Astrocyte (in vitro differentiated cells and primary cell): Measurements from ENCODE around the gene SOX2. TPM values are rescaled to one million over a fixed set of nuclear protein-coding genes. Genes with fewer than 3 reads are reported as not detected.

Experiments
- DNase-seq: peaks from one replicate; pipeline ENCODE4 v3.0.0-alpha.2; 2010; ENCODE audit warnings: low read depth
- FAIRE-seq: peaks from 2 replicates; lab custom pipeline; 2011; peaks lifted over from hg19 to GRCh38; lab: Jason Lieb, UNC
- H2AFZ ChIP-seq: 2 replicates; pipeline ENCODE4 v1.6.0; 2012; ENCODE audit warnings: low read depth, low read length, inconsistent platforms
- H3K27ac ChIP-seq: 2 replicates; pipeline ENCODE4 v1.5.1; 2011; ENCODE audit warnings: low read depth, low read length, inconsistent platforms
- H3K27me3 ChIP-seq: 2 replicates; pipeline ENCODE4 v1.6.0; 2011; ENCODE audit warnings: low read length, inconsistent platforms; ENCODE audit not compliant: insufficient read depth
- H3K36me3 ChIP-seq: 2 replicates; pipeline ENCODE4 v1.5.1; 2011; ENCODE audit warnings: low read length, inconsistent platforms; ENCODE audit not compliant: insufficient read depth
- H3K4me1 ChIP-seq: 2 replicates; pipeline ENCODE4 v1.5.1; 2011; ENCODE audit warnings: low read length, inconsistent platforms; ENCODE audit not compliant: insufficient read depth
- H3K4me2 ChIP-seq: 2 replicates; pipeline ENCODE4 v1.6.0; 2012; ENCODE audit warnings: low read length, inconsistent platforms
- H3K4me3 ChIP-seq: 2 replicates; pipeline ENCODE4 v1.5.1; 2011; ENCODE audit warnings: low read depth, mild to moderate bottlenecking, low read length, inconsistent platforms; ENCODE audit not compliant: insufficient read depth
- H3K79me2 ChIP-seq: 2 replicates; pipeline ENCODE4 v1.6.0; 2012; ENCODE audit warnings: mild to moderate bottlenecking, low read length, inconsistent platforms; ENCODE audit not compliant: insufficient read depth
- H3K9ac ChIP-seq: 2 replicates; pipeline ENCODE4 v1.6.0; 2012; ENCODE audit warnings: mild to moderate bottlenecking, low read length, inconsistent platforms
- H3K9me3 ChIP-seq: 2 replicates; pipeline ENCODE4 v1.5.1; 2012; ENCODE audit warnings: low read depth, mild to moderate bottlenecking, low read length, inconsistent platforms; ENCODE audit not compliant: insufficient read depth
- H4K20me1 ChIP-seq: 2 replicates; pipeline ENCODE4 v1.6.0; 2012; ENCODE audit warnings: low read length, inconsistent platforms; ENCODE audit not compliant: insufficient read depth
- H3K27ac Mint-ChIP-seq: one replicate; pipeline ENCODE4 v1.8.0; 2021; ENCODE audit warnings: mild to moderate bottlenecking, mixed read lengths; ENCODE audit not compliant: unreplicated experiment
- H3K27me3 Mint-ChIP-seq: one replicate; pipeline ENCODE4 v1.8.0; 2021; ENCODE audit warnings: low read depth, mixed read lengths; ENCODE audit not compliant: unreplicated experiment
- H3K36me3 Mint-ChIP-seq: one replicate; pipeline ENCODE4 v1.8.0; 2021; ENCODE audit warnings: low read depth, mixed read lengths; ENCODE audit not compliant: unreplicated experiment
- H3K4me1 Mint-ChIP-seq: one replicate; pipeline ENCODE4 v1.8.0; 2021; ENCODE audit warnings: low read depth, mixed read lengths; ENCODE audit not compliant: unreplicated experiment
- H3K4me3 Mint-ChIP-seq: one replicate; pipeline ENCODE4 v1.8.0; 2021; ENCODE audit warnings: mild to moderate bottlenecking, moderate library complexity, mixed read lengths; ENCODE audit not compliant: unreplicated experiment
- H3K9me3 Mint-ChIP-seq: one replicate; pipeline ENCODE4 v1.8.0; 2021; ENCODE audit warnings: mild to moderate bottlenecking, mixed read lengths; ENCODE audit not compliant: unreplicated experiment
- EZH2 ChIP-seq: IDR thresholded peaks from 2 replicates; pipeline ENCODE4 v1.6.1; 2012; ENCODE audit warnings: mild to moderate bottlenecking, low read length, inconsistent platforms; ENCODE audit not compliant: insufficient read depth
- total RNA-seq: library from RNA; stranded (reverse); gene quantifications from 2 replicates; pipeline ENCODE4 v1.2.1, GENCODE V29; 2021
- TF ChIP-seq, protein P1 (sequence below): IDR thresholded peaks from 2 replicates; pipeline ENCODE4 v1.5.1; 2011; ENCODE audit warnings: low read depth, mild to moderate bottlenecking, inconsistent platforms, low read length, moderate library complexity; ENCODE audit not compliant: insufficient read depth

SOX2 gene
- total RNA-seq, 1 donor from 2014 or later = 6.5 TPM

DNA sequence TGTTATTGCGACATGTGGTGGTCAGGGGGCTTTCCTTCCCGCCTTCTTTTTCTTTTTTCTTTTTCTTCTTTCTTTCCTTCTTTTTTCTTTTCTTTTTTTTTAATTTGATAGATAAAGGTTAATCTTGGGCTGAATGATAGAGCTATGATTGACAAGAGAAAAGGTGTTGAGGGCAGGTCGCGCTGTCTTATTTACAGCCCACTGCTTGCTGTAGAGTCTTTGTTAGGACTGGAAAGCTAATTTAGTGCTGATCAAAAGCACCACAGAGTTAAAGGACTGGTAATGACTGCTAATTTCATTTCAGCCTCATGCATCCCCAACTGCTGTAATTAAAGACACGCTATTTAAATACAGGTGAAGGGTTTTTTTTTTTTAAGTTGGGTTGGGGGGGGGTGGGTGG, 10.6 kb upstream of the SOX2 start:
- Histone ChIP-seq H3K4me3 (peak overlapping the region; percentile 53), H3K9me3 (no peaks in the 10 kb centered on the region), H3K36me3 (no peaks in the 10 kb centered on the region), H3K27ac (no peak overlapping the region), H4K20me1 (no peaks in the 10 kb centered on the region), H3K27me3 (peaks cover 50% of the 10 kb centered on the region), H2AFZ (no peak overlapping the region), H3K4me2 (peak overlapping the region; percentile 90), H3K79me2 (no peaks in the 10 kb centered on the region), H3K9ac (no peak overlapping the region), H3K4me1 (peaks cover 15% of the 10 kb centered on the region)
- peaks cover 46% of the 10 kb centered on the region for H3K27me3 Mint-ChIP-seq
- H3K36me3 Mint-ChIP-seq = no peaks in the 10 kb centered on the region
- TF ChIP-seq, protein P1, sequence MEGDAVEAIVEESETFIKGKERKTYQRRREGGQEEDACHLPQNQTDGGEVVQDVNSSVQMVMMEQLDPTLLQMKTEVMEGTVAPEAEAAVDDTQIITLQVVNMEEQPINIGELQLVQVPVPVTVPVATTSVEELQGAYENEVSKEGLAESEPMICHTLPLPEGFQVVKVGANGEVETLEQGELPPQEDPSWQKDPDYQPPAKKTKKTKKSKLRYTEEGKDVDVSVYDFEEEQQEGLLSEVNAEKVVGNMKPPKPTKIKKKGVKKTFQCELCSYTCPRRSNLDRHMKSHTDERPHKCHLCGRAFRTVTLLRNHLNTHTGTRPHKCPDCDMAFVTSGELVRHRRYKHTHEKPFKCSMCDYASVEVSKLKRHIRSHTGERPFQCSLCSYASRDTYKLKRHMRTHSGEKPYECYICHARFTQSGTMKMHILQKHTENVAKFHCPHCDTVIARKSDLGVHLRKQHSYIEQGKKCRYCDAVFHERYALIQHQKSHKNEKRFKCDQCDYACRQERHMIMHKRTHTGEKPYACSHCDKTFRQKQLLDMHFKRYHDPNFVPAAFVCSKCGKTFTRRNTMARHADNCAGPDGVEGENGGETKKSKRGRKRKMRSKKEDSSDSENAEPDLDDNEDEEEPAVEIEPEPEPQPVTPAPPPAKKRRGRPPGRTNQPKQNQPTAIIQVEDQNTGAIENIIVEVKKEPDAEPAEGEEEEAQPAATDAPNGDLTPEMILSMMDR = no peak
- no peak for TF ChIP-seq EZH2
- H3K9me3 Mint-ChIP-seq = peaks cover 10% of the 10 kb centered on the region
- FAIRE-seq (no peak), DNase-seq (no peak)
- no peak overlapping the region for H3K4me3 Mint-ChIP-seq
- peak overlapping the region; percentile 22 for H3K27ac Mint-ChIP-seq
- H3K4me1 Mint-ChIP-seq = peaks cover 10% of the 10 kb centered on the region

DNA sequence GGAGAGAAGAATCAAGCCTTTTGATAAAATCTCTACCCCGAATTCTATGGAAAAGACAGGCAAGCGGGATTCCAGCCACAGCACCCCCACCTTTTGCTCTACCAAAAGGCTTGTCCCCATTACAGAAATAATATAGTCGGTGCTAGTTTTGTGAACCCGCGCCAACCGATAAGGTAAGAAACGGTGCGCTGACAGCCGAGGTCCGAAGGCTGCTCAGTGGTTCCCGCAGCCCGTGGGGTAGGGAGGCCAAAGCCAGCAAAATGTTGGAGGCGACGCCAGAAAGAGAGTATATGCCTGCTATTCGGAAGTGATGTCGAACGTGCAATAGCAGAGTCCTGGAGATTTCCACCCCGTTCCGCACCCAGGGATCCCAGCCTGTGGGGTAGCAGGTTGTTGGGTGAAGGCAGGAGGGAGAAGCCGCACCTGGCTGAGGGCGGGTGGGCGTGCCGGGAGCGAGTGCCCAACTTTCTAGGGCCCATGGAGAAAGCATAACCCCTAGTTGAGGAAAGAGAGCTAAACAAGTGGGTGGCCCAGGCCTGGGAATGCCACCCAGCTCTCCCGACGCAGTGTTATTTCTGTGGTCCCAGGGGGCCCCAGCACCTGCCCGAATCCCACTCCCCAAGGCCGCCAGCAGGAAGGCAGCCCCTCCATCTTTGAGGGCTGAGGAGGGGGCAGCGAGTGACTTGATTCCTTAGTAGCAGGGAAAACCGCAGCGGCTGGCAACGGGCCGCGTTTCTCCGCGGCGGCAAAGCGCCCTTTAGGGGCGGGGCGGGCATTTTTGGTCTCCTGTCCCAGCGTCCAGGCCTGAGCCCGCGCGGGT, 7.9 kb upstream of the SOX2 start:
- Histone ChIP-seq H3K4me1 (peaks cover 15% of the 10 kb centered on the region), H3K27me3 (peaks cover 54% of the 10 kb centered on the region), H3K4me2 (peak overlapping the region; percentile 63), H4K20me1 (no peaks in the 10 kb centered on the region), H3K79me2 (no peaks in the 10 kb centered on the region), H3K9me3 (no peaks in the 10 kb centered on the region), H2AFZ (peak overlapping the region; percentile 11), H3K9ac (no peak overlapping the region), H3K27ac (no peak overlapping the region), H3K36me3 (no peaks in the 10 kb centered on the region), H3K4me3 (peak overlapping the region; percentile 19)
- no peak for FAIRE-seq
- Mint-ChIP-seq H3K4me1 (peaks cover 17% of the 10 kb centered on the region), H3K27ac (no peak overlapping the region), H3K36me3 (no peaks in the 10 kb centered on the region), H3K9me3 (peaks cover 4% of the 10 kb centered on the region), H3K4me3 (no peak overlapping the region), H3K27me3 (peaks cover 26% of the 10 kb centered on the region)
- TF ChIP-seq, protein P1 = no peak
- TF ChIP-seq EZH2 = peak; percentile 84
- no peak for DNase-seq

DNA sequence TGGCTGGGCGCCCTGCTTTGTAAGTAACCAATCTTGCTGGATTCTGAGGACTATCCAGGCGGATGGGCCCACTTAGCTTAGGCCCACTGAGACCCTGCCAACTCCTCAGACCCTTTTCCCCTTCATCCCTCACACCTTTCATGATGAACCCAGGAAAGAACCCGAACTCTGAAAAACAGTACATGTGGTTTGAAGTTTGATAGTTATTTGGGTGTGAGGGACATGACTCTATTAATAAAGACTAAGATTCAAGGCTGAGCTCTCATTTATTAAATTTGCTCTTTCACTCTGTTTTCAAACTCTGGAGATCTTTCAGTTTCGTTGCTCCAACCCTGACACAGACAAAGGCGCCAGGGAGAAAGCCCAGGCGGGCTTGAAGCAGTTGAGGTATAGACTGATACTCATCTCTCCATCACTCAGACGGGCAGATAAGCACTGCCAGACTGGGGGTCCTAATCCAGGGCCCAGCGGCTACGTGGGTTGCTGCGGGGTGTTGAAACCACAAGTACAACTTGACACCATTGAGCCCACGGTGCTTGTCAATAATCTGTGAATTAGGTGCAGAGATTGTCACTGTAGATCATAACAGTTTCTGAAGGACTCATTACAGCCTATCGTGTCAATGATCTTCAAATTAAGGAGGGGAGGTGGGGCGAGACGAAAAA, 7.2 kb upstream of the SOX2 start:
- H3K27ac Mint-ChIP-seq = no peak overlapping the region
- Histone ChIP-seq H3K27ac (no peak overlapping the region), H4K20me1 (no peaks in the 10 kb centered on the region), H3K9me3 (no peaks in the 10 kb centered on the region), H3K36me3 (no peaks in the 10 kb centered on the region), H3K27me3 (peaks cover 47% of the 10 kb centered on the region), H3K4me1 (peaks cover 15% of the 10 kb centered on the region), H3K9ac (no peak overlapping the region), H3K4me3 (no peak overlapping the region), H3K4me2 (peak overlapping the region; percentile 63), H3K79me2 (no peaks in the 10 kb centered on the region), H2AFZ (no peak overlapping the region)
- TF ChIP-seq, protein P1 = no peak
- TF ChIP-seq EZH2 = no peak
- no peaks in the 10 kb centered on the region for H3K36me3 Mint-ChIP-seq
- H3K4me3 Mint-ChIP-seq = no peak overlapping the region
- DNase-seq (no peak), FAIRE-seq (no peak)
- H3K27me3 Mint-ChIP-seq = peaks cover 23% of the 10 kb centered on the region
- peaks cover 17% of the 10 kb centered on the region for H3K4me1 Mint-ChIP-seq
- peaks cover 4% of the 10 kb centered on the region for H3K9me3 Mint-ChIP-seq
